ENCODE results near the gene DLG2.
"Not testable (repeated sequence)": the region's sequence is repeated elsewhere in the genome, so short reads cannot be mapped to it uniquely, and the experiment has no call there.

DLG2 gene

GRCh38 chr11:83456075-83456474, 2171.1 kb downstream of the DLG2 start:
- no peak for DNase-seq

- DNase-seq = no peak
These were observed 2171.8 kb downstream of the DLG2 start for GRCh38 chr11:83455356-83455755.

GRCh38 chr11:83454674-83455073, 2172.5 kb downstream of the DLG2 start:
- DNase-seq = no peak

- no peak for DNase-seq
These were observed 2177.7 kb downstream of the DLG2 start for GRCh38 chr11:83449338-83449913.

- DNase-seq = no peak
These were observed 2178.5 kb downstream of the DLG2 start for GRCh38 chr11:83448686-83449085.

- not testable (repeated sequence) for DNase-seq
These were observed 2183.3 kb downstream of the DLG2 start for GRCh38 chr11:83443880-83444279.

- DNase-seq = no peak
These were observed 2185.5 kb downstream of the DLG2 start for GRCh38 chr11:83441601-83442000.

GRCh38 chr11:83441171-83441570, 2186.0 kb downstream of the DLG2 start:
- no peak for DNase-seq

GRCh38 chr11:83438438-83438837, 2188.7 kb downstream of the DLG2 start:
- DNase-seq = no peak

GRCh38 chr11:83437939-83438338, 2189.2 kb downstream of the DLG2 start:
- DNase-seq = no peak

- DNase-seq = no peak
These were observed 2190.3 kb downstream of the DLG2 start for GRCh38 chr11:83436855-83437254.

GRCh38 chr11:83434812-83435211, 2192.3 kb downstream of the DLG2 start:
- DNase-seq = not testable (repeated sequence)

GRCh38 chr11:83427943-83428342, 2199.2 kb downstream of the DLG2 start:
- DNase-seq = no peak

GRCh38 chr11:83427501-83427900, 2199.6 kb downstream of the DLG2 start:
- no peak for DNase-seq

- DNase-seq = no peak
These were observed 2202.0 kb downstream of the DLG2 start for GRCh38 chr11:83425137-83425466.

- no peak for DNase-seq
These were observed 2202.6 kb downstream of the DLG2 start for GRCh38 chr11:83424376-83425136.

- DNase-seq = not testable (repeated sequence)
These were observed 2204.5 kb downstream of the DLG2 start for GRCh38 chr11:83422641-83423040.

- DNase-seq = no peak
These were observed 2216.3 kb downstream of the DLG2 start for GRCh38 chr11:83410605-83411565.

GRCh38 chr11:83409891-83410290, 2217.3 kb downstream of the DLG2 start:
- DNase-seq = no peak

GRCh38 chr11:83409476-83409875, 2217.7 kb downstream of the DLG2 start:
- DNase-seq = no peak

- no peak for DNase-seq
These were observed 2218.2 kb downstream of the DLG2 start for GRCh38 chr11:83408946-83409345.
